ENCODE results near the gene KDM4C.
"Not testable (repeated sequence)": the region's sequence is repeated elsewhere in the genome, so short reads cannot be mapped to it uniquely, and the experiment has no call there.

Gene KDM4C

DNA sequence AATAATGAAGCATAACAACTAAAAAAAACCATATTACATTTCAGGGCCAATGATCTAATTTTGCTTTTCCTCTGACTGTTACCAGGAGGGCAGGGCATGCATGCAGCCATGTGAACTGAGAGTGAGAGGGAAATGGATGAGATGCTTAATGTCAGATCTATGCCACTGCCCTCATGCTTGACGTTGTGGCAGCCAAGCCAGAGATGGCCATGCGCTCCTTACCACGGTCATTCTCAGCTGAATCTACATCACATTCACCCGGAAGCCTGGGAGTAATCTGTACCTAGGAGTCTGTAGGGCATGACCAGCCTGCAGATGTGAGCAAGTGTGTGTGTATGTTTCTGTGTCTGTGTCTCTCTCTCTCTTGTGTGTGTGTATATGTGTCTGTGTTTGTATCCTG lies 183.7 kb downstream of the KDM4C start:
- no peak for DNase-seq

DNA sequence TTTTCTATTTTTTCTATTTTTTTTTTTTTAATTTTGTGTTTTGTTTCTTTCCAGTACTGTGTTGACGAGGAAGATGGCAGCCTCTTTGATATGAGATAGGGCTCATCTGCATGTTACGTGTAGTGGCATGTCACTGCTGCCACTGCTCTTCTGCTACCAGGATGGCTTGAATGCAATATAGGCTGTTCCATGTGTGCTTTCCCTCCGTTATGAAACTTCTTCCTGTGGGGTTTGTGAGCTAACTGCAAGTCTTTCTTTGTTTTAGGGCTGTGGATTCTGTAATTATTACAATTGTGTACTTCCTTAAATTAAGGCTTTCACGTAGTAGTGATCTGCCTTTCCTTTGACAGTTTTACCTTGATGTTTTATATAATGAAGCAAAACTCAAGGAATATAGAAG lies 184.6 kb downstream of the KDM4C start:
- DNase-seq, result no peak

DNA sequence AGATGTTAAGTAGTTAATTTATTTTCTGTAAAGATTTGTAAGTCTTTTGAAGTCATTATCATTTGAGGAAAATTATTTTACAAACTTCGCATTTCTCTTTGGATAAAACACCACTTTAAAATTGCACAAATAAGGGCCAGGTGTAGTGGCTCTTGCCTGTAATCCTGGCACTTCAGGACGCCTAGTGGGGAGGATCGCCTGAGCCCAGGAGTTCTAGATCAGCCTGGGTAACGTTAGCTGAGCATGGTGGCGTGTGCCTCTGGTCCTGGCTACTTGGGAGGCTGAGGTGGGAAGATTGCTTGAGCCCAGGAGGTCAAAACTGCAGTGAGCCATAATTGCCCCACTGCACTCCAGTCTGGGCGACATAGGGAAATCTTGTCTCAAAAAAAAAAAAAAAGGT lies 185.5 kb downstream of the KDM4C start:
- DNase-seq, result no peak

DNA sequence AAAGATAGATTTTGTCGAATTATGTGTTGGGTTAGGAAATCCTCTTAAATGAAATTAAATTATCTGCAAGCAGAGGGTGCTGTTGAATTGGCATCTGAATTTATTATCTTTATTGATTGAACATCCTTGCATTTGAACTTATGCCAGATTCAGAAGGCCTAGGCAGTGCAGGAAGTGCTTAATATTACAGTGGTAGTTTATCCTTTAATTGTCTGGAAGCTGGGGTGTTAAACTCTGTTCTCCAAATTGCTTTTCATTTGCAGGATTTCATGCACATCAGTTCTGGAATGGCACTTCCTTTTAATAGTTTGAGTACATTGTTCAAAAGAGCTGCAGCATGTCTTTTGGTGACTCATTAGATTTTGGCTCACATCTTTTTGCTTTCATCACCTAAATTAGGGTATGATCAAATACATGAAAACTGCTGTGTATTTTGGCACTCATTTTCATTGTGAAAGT lies 186.3 kb downstream of the KDM4C start:
- no peak for DNase-seq

DNA sequence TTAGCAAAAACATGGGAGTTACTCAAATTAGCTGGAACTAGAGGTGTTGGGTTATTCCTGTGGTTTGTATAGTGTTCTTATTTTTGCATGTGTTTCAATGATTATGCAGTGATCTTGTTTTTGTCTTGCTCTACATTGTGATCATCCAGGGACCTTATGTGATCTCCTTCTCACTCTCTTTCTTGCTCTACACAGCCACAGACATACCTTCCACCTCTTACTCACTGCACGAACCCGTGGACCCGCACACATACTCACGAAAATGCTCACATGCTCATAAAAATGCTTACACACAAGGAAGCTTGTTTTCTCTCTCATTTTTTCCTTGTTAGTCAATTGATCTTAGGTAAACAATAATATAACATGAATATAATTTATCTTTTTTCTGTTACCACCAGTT lies 187.1 kb downstream of the KDM4C start:
- DNase-seq, result no peak

DNA sequence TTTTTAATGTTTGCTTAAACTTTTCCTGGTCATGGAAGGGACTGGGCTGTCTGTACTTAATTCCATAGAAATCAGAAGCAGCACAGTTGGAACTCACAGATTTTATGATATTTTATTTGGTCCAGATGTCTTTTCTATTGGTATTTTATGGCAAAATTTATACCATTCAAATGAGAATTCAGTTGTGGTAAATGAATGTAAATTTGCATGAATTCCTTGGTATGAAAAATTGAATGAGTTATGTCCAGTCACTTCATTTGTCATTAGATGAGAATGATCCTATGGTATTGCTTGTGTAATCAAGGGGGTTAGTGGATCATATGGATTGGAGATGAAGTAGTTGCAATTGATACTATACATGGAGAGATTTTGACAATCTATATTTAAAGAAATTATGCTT lies 188.0 kb downstream of the KDM4C start:
- DNase-seq, result no peak

DNA sequence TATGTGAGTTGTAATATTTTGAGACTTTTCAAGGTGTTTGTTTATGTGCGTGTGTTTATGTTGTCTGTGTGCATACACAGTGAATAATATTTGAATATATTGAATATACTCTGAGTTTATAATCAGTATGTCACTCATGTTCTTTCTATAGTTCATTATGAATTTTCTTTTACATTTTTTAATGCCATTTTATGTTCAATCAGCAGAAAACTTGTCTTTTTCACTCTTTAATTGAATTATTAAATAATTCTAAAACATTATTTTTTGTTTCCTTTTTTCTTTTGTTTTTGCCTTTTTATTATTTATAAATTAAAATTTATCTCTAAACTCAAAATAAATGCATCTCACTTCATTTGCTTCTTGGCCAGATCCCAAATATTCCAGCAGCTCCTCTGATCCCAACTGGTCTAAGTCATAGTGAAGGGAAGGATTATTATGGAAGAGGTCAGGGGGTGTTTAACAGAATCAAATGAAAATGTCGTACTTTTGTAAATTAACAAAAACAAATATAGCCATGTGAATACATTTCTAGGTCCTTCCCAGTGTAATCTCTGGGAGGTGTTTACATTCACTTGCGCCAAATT lies 188.9 kb downstream of the KDM4C start:
- DNase-seq, result no peak

DNA sequence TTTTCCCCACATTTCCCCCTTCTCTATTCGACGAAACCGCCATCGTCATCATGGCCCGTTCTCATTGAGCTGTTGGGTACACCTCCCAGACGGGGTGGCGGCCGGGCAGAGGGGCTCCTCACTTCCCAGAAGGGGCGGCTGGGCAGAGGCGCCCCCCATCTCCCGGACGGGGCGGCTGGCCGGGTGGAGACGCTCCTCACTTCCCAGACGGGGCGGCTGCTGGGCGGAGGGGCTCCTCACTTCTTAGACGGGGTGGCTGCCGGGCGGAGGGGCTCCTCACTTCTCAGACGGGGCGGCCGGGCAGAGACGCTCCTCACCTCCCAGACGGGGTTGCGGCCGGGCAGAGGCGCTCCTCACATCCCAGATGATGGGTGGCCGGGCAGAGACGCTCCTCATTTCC lies 191.1 kb downstream of the KDM4C start:
- DNase-seq, result not testable (repeated sequence)

DNA sequence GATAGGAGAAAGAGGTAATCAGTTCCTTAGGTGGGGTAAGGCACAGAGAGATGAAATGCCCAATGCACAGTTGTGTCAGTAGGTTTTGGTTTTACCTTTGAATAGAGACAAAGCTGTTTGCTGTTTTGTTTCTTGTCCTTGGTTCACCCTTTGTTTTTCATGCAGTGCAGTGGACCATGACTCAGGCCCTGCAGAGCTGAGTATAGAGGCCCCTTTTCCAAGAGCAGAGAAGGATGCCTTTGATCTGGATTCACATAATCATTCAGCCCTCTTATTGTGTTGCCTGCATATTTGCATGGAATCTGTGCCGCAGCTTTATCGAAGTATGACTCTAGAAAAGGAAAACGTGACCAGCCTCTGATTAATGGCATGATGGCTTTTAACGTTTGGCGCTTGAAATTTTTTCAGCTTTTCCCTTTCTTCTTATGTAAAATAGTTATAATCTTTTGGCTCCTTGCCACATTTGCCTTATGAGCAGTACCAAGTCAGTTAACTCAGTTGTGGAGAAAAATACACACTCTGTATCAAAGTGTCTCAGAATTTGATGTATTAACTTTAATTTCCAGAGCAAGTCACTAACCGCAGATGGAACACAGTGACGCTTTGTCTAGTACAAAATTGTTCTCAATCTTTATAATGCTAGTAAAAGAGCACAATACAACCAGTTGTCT lies 197.6 kb downstream of the KDM4C start:
- DNase-seq, result no peak

DNA sequence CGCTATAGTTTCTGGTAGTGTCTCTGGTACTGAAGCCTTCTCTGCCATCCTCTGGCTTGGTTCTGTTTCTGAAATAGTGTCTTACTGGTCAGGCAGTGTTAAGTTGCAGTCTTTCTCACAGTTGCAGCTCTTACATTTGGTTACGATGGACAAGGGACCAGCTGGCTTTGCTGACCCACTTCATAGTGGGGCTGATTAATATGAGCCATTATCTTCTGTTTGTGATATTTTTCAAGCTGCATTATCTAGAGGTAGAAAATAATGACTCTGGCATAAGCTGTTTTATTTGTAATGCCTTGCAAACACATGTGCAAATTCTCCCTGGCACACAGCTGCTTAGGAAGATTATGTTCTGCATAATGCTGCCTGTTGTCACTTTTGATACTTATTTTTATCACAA lies 199.1 kb downstream of the KDM4C start:
- DNase-seq, result no peak

DNA sequence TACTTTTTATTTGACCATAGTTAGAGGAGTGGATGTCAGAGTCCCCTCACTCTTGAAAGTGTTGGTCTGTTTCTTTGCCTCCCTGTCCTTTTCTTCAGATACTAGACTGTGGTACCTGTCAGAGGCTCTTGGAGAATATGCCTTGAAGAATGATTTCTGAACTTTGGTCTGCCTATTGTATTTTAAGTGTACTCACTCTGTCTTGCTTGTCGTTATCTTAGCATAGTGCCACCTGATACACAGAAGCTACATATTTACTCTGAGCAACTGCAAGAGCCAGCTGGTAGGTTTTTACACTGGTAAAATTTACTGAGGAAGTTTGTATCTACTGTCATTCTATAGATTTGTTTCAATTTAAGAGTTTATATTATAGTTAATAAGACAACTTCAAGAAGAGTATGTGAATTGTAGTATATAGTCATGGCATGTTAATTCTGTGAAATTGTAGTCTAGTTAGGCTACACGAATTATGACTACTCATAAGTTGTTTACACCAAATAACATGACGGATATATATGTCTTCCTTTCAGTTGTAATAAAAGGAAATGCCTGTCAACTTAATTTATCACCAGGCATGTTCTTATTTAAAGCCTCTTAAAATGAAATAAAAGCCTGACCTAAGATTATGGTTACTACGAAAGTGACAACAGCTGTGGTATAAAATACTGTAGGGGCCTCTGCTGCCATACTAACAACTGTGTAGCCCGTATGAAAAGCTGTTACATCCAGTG lies 201.7 kb downstream of the KDM4C start:
- DNase-seq, result no peak

DNA sequence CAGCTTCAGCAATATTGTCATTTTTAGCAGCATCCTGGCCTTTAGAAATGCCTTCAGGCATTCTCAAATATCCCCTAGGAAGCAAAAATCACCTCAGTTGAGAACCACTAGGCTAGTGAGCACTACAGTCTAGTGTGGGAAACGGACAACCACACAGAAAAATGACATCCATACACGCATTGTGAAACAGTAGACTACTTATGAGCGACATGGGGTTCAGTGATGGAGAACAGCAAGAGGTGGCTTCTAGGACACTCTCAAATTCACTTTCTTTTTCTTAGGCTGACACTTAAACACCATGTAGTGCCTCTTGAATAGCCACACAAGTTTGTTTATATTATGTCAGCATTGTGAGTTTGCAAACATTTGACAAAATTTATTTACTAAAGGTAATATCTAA lies 203.0 kb downstream of the KDM4C start:
- no peak for DNase-seq

DNA sequence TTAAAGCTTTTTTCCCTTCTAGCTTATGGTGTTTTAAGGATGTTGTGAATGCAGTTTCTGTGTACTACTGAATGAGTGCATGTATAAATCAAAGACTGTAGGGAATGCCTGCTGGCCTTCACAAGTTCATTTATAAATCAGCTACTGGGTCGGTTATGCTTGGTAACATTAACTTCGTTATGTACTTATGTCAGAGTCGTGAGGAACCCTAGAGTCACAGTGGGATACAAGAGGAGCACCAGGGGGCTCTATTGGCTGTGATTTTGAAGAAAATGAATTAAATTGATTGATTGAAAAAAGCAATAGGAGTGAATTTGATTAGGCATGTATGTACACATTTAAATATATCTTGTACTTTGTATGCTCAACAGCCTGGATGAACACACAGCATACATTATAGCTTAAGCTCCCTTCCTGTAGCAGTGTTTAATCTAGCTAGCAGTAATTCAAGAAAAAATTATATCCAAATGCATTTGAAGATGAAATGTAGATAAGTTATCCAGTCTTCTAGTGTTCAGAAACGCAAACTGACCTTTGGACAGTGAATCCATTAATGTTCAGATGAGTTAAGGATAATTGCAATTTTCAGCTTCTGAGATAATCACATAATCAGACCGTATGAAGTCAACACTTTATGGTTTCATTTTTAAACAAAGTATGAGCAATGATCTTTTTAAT lies 204.2 kb downstream of the KDM4C start:
- no peak for DNase-seq

DNA sequence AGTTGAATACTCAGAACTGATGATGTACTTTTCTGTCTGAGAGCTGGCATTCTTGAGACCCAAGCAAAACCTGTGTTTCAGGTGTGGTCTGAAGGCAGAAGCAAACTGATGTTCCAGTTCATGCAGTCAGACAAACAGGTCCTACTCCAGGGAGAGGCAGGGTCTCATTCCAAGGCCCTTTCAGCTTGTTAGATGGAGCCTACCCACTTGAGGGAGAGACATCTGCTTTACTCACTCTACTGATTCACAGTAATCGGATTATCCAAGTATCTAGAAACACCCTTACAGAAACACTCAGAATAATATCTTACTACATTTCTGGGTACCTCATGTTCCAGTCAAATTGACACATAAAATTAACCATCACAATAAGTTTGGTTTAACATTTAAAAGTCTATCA lies 207.8 kb downstream of the KDM4C start:
- no peak for DNase-seq

DNA sequence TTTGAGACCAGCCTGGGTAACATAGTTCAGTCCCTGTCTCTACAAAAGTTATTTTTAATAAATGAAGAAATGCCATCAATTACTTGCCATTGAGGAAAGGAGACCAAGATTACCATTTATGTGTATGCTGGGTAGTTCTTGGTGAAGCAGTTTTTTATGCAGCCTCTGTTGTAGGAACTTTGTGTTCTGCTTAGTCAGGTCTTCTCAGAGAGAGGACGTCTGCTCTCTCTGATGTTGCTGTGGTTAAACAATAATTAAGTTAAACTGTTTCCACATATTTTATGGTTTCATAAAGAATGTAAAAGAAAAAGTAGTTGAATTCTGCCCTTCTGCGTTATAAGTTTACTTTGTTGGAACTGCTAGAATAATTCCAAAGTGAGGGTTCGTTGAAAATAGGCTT lies 210.5 kb downstream of the KDM4C start:
- DNase-seq, result no peak

DNA sequence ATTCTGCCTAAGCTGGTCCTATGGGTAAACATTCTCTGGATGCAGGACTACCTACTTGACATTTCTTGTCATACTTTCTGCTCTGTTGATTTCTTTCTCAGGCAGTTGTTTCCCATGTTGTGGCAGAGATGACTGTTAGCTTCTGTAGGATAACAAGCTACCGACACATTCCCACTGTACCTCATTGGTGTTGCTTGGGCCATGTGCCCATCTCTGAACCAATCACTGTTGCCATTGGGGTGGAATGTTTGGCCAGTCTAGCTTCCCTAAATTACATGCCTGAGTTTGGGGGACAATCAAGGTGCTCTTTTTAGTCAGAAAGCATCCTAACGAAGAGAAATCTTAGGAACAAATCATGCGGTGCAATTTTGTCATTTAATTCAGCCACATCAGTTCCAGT lies 212.0 kb downstream of the KDM4C start:
- no peak for DNase-seq

DNA sequence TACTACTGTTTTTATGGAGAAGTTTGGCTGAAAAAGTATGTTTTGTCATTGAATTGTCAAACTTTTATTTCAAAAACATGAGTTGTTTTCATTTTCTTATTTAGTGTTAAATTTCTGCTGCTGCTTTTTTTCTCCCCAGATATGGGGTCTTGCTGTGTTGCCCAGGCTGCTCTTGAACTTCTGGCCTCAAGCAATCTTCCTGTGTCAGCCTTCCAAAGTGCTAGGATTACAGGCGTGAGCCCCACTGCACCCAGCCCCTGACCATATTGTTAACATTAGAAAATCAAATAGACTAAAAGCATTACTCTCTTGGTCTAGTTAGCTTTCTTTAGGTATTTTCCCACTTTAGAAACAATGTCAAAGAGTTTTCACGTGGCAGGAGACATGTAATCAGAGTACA lies 215.3 kb downstream of the KDM4C start:
- DNase-seq, result no peak

DNA sequence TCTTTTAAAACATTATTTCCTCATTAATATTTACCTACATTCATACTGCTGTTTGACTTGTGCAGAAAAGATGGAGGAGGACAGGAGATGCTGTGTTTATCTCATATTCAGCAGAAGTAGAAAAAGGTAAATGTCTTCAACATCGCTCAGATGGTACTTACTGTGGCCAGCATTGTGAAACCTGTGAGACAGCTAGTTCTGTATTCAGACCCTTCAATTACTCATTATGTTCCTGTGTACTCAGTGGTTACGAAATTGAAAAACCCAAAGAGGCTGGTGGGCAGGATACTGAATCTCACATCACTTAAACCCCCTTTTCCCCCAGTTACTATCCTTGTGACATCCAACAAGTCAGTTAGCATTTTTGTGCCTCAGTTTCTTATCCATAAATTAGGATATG lies 216.0 kb downstream of the KDM4C start:
- DNase-seq, result no peak

DNA sequence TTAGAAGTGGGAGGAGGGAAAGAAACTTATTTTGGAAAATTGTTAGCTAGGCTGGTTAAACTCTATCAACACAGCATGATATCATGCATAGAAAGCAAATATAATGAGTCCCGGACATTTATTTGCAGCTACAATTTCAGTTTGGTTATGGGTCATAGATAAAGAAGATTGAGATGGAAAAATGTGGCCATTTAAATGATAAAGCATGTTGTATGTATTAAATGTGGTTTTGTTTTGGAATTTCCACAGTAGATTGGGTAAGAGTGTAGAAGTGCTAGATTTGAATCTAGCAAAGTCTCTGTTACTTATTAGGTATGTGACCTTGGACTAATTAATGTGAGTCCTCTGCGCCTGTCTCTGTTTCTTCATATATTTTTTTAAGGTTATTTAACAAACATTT lies 217.4 kb downstream of the KDM4C start:
- no peak for DNase-seq

DNA sequence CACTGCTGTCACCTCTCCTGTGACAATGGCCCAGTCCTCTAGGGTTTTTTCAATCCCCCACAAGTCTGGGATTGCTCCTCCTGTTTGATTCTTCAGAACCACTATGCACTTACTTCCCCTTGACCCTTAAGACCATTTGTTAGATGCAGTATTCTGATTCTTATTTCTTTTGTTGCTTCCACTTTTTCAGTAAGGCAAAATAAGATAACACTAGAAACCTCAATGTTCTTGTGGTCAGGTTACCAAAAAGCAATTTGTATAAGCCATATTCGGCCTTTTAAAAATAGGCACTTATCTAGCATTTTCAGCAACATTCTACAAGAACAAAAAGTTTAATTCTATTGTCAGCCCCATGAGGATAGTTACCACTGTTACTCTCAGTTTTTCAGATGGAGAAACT lies 220.0 kb downstream of the KDM4C start:
- no peak for DNase-seq

DNA sequence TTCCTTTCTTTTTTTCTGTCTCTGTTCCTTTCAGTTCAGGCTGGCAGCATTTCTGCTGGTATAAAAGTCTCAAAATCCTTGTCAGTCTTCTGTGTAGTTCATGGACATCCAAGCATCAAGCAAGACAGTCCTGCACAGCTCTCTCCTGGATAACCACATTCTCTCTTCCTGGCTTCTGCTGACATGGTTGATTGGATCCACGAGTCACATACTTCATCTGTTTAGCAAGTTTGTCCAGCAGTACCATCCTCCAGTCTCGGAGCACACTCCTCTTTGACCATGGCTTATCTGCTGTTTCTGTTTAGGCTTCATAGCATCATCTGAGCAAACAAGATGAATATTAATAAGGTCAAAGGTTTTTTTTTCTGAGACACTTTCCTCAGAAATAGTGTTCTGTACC lies 220.8 kb downstream of the KDM4C start:
- DNase-seq, result no peak

DNA sequence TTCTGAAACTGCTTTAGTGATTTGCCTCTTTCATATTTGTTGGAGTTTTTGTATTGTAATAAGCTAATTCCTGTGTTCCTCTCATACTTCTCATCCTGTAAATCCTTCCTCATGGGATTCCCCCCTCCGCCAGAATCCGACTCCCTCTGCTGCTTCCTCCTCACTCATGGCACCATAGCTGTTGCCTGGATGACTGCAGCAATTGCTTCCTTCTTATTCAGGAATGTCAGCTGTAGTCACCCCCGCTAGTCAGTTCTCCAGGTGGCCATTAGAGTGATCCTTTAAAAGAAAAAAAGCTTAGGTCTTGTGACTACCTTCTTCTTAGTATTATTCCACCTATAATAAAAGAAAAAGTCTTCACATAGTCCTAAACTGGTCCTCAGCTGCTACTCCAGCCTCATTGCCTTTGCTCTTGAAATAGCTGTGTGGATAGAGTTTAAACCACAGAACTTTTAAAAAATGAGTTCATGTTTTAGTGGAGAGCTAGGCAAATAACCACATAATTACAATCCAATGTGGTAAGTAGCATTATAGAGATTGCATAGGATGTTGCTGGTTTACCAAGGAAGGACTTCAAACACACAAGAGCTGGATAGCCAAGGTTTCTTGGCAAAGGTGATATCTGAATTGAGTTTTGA lies 227.3 kb downstream of the KDM4C start:
- DNase-seq, result no peak

DNA sequence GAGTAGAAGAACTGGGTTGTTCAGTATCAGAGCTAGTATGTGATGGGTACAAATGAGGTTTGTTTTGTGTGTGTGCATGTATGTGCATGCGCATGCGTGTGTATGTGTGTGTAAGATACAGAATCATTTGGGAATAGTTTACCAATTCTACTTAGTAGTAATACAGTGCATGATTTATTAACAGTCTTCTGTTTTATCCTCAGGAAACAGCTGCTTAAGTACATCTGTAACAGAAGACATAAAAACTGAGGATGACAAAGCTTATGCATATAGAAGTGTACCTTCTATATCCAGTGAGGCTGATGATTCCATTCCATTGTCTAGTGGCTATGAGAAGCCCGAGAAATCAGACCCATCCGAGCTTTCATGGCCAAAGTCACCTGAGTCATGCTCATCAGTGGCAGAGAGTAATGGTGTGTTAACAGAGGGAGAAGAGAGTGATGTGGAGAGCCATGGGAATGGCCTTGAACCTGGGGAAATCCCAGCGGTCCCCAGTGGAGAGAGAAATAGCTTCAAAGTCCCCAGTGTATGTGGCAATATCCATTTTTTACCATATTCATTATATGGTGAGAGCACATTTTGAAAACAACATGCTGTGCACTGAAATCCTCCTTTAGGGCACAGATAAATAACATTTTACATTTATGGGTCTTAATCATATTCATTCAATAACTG lies 228.5 kb downstream of the KDM4C start:
- DNase-seq, result no peak
